Psoas muscle (tissue), 8 donors: Measurements from ENCODE around the gene ATG9A. TPM values are rescaled to one million over a fixed set of nuclear protein-coding genes. Genes with fewer than 3 reads are reported as not detected.

Experiments
- ATAC-seq, 4 donors: fragments of 200-7000 bp; cut with Tn5 transposase; one replicate each; pipeline ENCODE4 v1.9.1; 2020; ENCODE audit warnings: moderate library complexity in 3 of 4, mild to moderate bottlenecking in 2 of 4
- DNase-seq, 2 donors: peaks; one replicate each; pipeline ENCODE4 v3.0.0-alpha.2; 2020
- H3K27ac ChIP-seq: fragments of 200-600 bp; one replicate; pipeline ENCODE4 v1.8.0; 2022
- H3K27me3 ChIP-seq, 3 donors: fragments of 200-600 bp in 1 of 3; one replicate each; pipeline versions ENCODE4 v1.6.1 to v1.8.0; 2013 to 2022; ENCODE audit warnings: low read length in 2 of 3, mild to moderate bottlenecking in 2 of 3, moderate library complexity in 1 of 3; ENCODE audit not compliant: insufficient read depth in 3 of 3
- H3K36me3 ChIP-seq, 2 donors: fragments of 200-600 bp in 1 of 2; one replicate each; pipeline versions ENCODE4 v1.6.1 to v1.8.0; 2013 to 2022; ENCODE audit warnings: low read depth in 1 of 2, mild to moderate bottlenecking in 1 of 2, moderate library complexity in 1 of 2; ENCODE audit not compliant: insufficient read depth in 1 of 2
- H3K4me1 ChIP-seq: fragments of 200-600 bp; one replicate; pipeline ENCODE4 v1.8.0; 2022
- H3K4me3 ChIP-seq: fragments of 200-600 bp; one replicate; pipeline ENCODE4 v1.8.0; 2022; ENCODE audit warnings: mild to moderate bottlenecking
- H3K9me3 ChIP-seq: fragments of 200-600 bp; one replicate; pipeline ENCODE4 v1.8.0; 2022
- WGBS, 3 donors: extraction: QIAGEN DNeasy Blood & Tissue Kit; methylation state at CpG; one replicate each; pipeline versions ENCODE4 v1.1.6 to v1.1.7; 2013; 5-methylcytosine and 5-hydroxymethylcytosine counted together
- intact Hi-C, 2 donors: fragments of 100-400 bp; cut with DNase I; formaldehyde crosslinking; loops; one replicate each; pipeline versions ENCODE4 v1.11.0 to v1.14.2; 2022
- polyA plus RNA-seq, 3 donors: library from polyadenylated mRNA; stranded (reverse); fragments of 200-250 nt; gene quantifications; one replicate each; pipeline ENCODE4 v1.2.3, GENCODE V29; 2013
- total RNA-seq, 4 donors: library from RNA; stranded (reverse); fragmentation: NEBNext Ultra II Directional in 2 of 4; extraction: Animal tissue kit (Norgen Biotek cat#: 25700) in 2 of 4; gene quantifications; one replicate each; pipeline versions ENCODE4 v1.2.1 to v1.2.4, GENCODE V29; 2021 to 2023
- TF ChIP-seq, protein P1 (sequence below): fragments of 200-600 bp; IDR thresholded peaks from one replicate; pipeline ENCODE4 v1.8.0; 2022; ENCODE audit warnings: antibody characterized with exemption
- donor health status: healthy with polysubstance abuse.
- donor health status: DM: no; HTN: no; CAD: no; lungs with moderate emphysema.
- donor health status: Bipolar disorder and iron deficiency.
- donor health status: healthy.
- donor health status: DM: yes; HTN: yes; CAD: no.
- donor health status: DM: no; HTN: no; CAD: no.
- donor health status: DM: no; HTN: no; CAD: no.
- donor health status: DM: yes; HTN: yes; CAD: no.

The ATG9A gene
- total and polyA plus RNA-seq, 7 donors: 41.6 to 180 (median 111) TPM

DNA sequence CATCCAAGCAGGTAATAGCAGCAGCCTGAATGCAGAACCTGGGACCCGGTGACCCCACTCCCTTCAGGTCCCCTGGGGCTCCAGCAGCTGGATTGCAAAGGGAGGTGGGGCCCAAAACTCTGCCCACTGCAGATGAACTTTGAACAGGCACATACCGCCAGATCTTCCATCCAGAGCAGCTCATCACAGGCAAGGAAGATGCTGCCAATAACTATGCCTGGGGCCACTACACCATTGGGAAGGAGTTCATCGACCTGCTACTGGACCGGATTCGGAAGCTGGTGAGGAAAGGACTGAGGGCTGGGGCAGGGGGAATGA is 40.6 kb upstream of the ATG9A start:
- H3K4me1 ChIP-seq: no peaks in the 10 kb centered on the region
- ATAC-seq (no peak), DNase-seq (no peak)
- no peaks in the 10 kb centered on the region for H3K27me3 ChIP-seq
- intact Hi-C loops: no loop called here
- H3K36me3 ChIP-seq: no peaks in the 10 kb centered on the region
- WGBS, 3 donors: 79 to 86% (median 84%) methylated on average over 5 of the region's 5 CpGs
- TF ChIP-seq, protein P1, sequence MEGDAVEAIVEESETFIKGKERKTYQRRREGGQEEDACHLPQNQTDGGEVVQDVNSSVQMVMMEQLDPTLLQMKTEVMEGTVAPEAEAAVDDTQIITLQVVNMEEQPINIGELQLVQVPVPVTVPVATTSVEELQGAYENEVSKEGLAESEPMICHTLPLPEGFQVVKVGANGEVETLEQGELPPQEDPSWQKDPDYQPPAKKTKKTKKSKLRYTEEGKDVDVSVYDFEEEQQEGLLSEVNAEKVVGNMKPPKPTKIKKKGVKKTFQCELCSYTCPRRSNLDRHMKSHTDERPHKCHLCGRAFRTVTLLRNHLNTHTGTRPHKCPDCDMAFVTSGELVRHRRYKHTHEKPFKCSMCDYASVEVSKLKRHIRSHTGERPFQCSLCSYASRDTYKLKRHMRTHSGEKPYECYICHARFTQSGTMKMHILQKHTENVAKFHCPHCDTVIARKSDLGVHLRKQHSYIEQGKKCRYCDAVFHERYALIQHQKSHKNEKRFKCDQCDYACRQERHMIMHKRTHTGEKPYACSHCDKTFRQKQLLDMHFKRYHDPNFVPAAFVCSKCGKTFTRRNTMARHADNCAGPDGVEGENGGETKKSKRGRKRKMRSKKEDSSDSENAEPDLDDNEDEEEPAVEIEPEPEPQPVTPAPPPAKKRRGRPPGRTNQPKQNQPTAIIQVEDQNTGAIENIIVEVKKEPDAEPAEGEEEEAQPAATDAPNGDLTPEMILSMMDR: no peak
- no peak overlapping the region for H3K4me3 ChIP-seq
- H3K27ac ChIP-seq: no peak overlapping the region
- H3K9me3 ChIP-seq: no peaks in the 10 kb centered on the region

DNA sequence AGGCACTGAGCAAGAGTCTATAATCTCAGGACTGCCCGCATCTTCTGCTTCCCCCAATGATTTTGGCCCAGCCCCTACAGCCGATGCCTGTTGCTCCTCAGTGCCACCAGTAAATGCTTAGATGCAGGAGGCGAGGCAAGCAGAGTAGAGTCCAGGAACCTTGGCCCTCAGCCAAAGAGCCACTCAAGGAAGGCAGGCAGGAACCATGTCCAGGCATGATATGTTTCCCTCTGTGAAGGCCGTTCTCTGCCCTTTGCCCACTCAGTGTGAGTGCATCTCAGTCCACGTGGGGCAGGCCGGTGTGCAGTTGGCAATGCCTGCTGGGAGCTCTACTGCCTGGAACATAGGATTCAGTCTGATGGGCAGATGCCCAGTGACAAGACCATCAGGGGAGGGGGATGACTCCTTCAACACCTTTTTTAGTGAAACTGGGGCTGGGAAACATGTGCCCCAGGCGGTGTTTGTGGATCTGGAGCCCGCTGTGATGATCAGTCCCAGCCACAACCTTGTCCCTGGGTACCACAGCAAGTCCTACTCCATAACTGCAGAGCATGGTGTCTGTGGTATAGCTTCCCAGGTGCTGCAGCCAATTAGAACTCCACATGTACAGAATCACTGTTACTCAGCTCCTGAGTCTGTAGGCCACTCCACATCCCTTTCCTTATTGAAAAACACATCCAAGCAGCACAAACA is 40.1 kb upstream of the ATG9A start:
- intact Hi-C loops: no loop called here
- DNase-seq: no peak

DNA sequence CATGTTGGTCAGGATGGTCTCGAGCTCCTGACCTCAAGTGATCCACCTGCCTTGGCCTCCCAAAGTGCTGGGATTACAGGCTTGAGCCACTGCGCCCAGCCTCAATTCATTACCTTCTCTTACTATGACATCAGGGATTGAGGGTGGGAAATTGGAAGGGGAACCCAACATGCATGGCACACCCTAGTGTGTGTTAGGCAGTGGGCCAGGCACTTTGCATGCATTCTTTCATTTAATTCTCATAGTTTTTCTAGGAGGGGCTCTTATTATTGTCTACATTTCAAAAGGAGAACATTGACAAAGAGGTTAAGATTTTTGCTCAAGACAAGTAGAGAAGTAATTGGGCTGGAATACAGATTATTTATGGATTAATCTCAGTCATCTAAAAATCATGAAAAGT is 38.9 kb upstream of the ATG9A start:
- DNase-seq (no peak), ATAC-seq (no peak)
- Histone ChIP-seq H3K9me3 (no peaks in the 10 kb centered on the region), H3K4me1 (no peaks in the 10 kb centered on the region), H3K36me3 (no peaks in the 10 kb centered on the region), H3K27ac (no peak overlapping the region), H3K4me3 (no peak overlapping the region), H3K27me3 (no peaks in the 10 kb centered on the region)
- TF ChIP-seq, protein P1: no peak
- intact Hi-C loops: no loop called here
- WGBS, 3 donors: 73 to 80% (median 75%) methylated on average over 2 of the region's 2 CpGs

More for the DNA sequence above, 40.1 kb upstream of the ATG9A start:
- H3K36me3 ChIP-seq: no peaks in the 10 kb centered on the region
- no peak overlapping the region for H3K27ac ChIP-seq
- H3K4me3 ChIP-seq: no peak overlapping the region
- H3K9me3 ChIP-seq: no peaks in the 10 kb centered on the region
- H3K4me1 ChIP-seq: no peaks in the 10 kb centered on the region
- WGBS, 3 donors: 52 to 60% (median 53%) methylated on average over 8 of the region's 8 CpGs
- no peak for ATAC-seq
- H3K27me3 ChIP-seq: no peaks in the 10 kb centered on the region
- TF ChIP-seq, protein P1: no peak

DNA sequence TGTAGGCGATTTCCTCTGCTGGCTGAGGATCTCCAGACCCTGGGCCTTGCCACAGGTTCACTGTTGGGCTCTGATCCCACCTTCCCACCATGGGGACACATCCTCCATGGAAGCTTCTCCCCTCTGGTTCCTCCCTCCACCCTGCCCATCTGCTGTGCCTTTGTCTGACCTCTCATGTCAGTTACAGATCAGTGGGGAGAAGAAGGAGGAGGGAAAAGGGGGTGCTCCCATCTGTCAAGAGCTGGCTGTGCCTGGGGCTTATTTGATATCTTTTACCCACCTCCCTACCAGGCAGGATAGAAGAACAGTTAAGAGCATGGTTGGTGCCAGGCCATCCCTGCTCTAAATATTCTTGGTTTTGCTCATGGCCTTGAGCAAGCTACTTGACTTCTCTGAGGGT is 37.5 kb upstream of the ATG9A start:
- Histone ChIP-seq H3K9me3 (no peaks in the 10 kb centered on the region), H3K36me3 (no peaks in the 10 kb centered on the region), H3K4me3 (no peak overlapping the region), H3K4me1 (no peaks in the 10 kb centered on the region), H3K27me3 (no peaks in the 10 kb centered on the region), H3K27ac (no peak overlapping the region)
- TF ChIP-seq, protein P1: no peak
- 75 to 87% (median 83%) methylated on average over 1 of the region's 1 CpG for WGBS, 3 donors
- no peak for DNase-seq
- intact Hi-C loops: no loop called here
- ATAC-seq: no peak

DNA sequence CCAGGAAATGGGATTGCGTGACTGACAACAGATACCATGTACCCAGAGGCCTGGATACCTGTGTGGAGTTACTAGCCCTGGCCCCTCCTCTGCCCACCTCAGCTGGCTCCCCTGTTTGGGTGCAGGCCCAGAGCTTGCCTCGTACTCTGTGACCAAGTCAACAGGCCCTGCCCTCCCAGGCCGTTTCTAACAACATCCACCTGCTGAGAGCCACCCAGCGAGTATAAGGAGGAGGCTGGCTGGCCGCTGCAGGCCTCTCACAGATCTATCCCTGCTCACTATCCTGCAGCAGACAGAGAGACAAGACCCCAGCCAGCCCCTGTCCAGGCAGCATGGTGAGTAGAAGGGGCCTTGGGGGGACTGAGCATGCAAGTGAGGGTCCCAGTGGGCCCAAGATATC is 36.8 kb upstream of the ATG9A start:
- no peak for DNase-seq
- Histone ChIP-seq H3K27ac (no peak overlapping the region), H3K4me1 (no peaks in the 10 kb centered on the region), H3K27me3 (no peaks in the 10 kb centered on the region), H3K36me3 (no peaks in the 10 kb centered on the region), H3K4me3 (no peak overlapping the region), H3K9me3 (no peaks in the 10 kb centered on the region)
- TF ChIP-seq, protein P1: no peak
- intact Hi-C loops: no loop called here
- WGBS, 3 donors: 72 to 74% (median 73%) methylated on average over 5 of the region's 5 CpGs
- no peak for ATAC-seq
